ENCODE data around the gene CIZ1.

DNA sequence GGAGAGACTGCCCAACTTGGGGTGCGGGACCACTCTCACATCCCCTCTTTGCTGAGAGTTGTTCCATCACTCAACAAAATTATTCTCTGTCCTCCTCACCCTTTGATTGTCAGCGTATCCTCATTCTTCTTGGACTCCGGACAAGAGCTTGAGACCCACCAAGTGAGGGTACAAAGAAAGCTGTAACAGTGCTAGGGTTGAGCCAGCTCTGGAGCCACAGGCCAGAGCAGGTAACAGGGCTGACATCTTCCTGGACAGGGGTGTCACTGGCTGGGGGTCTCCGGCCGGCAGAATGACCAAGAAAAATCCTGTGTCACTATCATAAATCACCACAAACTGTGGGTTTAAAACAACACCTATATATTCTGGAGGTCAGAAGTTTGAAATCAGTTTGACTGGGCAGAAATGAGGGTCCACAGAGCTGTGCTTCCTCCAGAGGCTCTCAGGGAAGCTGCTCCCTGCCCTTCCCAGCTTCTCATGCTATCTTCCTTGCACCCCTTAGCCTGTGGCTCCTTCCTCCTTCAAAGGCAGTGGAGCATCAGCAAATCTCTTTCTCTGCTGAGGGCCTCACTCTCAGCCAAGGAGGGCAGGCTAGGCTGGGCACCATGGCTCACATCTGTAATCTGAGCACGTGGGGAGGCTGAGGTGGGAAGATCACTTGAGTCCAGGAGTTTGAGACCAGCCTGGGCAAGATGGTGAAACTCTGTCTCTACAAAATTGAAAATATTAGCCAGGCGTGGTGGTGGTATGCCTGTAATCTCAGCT, 35.5 kb downstream of the CIZ1 start:
- TF ChIP-seq, protein P1, sequence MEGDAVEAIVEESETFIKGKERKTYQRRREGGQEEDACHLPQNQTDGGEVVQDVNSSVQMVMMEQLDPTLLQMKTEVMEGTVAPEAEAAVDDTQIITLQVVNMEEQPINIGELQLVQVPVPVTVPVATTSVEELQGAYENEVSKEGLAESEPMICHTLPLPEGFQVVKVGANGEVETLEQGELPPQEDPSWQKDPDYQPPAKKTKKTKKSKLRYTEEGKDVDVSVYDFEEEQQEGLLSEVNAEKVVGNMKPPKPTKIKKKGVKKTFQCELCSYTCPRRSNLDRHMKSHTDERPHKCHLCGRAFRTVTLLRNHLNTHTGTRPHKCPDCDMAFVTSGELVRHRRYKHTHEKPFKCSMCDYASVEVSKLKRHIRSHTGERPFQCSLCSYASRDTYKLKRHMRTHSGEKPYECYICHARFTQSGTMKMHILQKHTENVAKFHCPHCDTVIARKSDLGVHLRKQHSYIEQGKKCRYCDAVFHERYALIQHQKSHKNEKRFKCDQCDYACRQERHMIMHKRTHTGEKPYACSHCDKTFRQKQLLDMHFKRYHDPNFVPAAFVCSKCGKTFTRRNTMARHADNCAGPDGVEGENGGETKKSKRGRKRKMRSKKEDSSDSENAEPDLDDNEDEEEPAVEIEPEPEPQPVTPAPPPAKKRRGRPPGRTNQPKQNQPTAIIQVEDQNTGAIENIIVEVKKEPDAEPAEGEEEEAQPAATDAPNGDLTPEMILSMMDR (IDR thresholded peaks at IDR 0.05): no peak
- TF ChIP-seq POLR2A (IDR thresholded peaks at IDR 0.05) (no peak), POLR2AphosphoS5 (IDR thresholded peaks at IDR 0.05) (no peak)
